Uterus (tissue), 2 donors: ENCODE results near the gene SCAMP5.

Experiments
- POLR2A ChIP-seq, 2 donors: fragments of 450-650 bp; IDR thresholded peaks; one replicate each; pipeline ENCODE4 v1.6.1; 2016; ENCODE audit warnings: antibody characterized with exemption in 2 of 2, mild to moderate bottlenecking in 1 of 2, moderate library complexity in 1 of 2
- TF ChIP-seq, protein P1 (sequence below), 4 experiments: fragments of 200-600 bp in 2 of 4; fragments of 450-650 bp in 2 of 4; sonication (generic) in 2 of 4; IDR thresholded peaks; one replicate each; pipeline ENCODE4 v1.5.1; 2016 to 2019; ENCODE audit warnings: antibody characterized with exemption in 4 of 4, mild to moderate bottlenecking in 2 of 4, moderate library complexity in 1 of 4

DNA sequence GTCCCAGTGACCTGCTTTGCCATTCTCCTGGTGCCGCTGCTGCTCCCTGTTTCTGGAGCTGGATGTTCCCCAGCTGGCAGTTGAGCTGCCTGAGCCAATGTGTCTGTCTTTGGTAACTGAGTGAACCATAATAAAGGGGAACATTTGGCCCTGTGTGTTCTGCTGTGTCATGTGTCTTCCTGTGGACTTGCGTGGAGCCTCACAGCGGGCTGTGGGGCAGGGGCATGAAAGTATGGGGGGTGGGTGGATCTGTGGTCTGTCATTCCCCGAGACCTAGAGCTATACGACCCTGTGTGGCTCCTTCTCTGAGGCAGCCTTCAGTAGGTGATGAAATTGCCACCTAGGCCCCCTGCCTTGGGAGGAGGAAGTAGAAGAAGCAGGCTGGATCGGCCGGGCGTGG is 26.0 kb downstream of the SCAMP5 start:
- TF ChIP-seq, protein P1, sequence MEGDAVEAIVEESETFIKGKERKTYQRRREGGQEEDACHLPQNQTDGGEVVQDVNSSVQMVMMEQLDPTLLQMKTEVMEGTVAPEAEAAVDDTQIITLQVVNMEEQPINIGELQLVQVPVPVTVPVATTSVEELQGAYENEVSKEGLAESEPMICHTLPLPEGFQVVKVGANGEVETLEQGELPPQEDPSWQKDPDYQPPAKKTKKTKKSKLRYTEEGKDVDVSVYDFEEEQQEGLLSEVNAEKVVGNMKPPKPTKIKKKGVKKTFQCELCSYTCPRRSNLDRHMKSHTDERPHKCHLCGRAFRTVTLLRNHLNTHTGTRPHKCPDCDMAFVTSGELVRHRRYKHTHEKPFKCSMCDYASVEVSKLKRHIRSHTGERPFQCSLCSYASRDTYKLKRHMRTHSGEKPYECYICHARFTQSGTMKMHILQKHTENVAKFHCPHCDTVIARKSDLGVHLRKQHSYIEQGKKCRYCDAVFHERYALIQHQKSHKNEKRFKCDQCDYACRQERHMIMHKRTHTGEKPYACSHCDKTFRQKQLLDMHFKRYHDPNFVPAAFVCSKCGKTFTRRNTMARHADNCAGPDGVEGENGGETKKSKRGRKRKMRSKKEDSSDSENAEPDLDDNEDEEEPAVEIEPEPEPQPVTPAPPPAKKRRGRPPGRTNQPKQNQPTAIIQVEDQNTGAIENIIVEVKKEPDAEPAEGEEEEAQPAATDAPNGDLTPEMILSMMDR (IDR thresholded peaks at IDR 0.05) = no peak
- TF ChIP-seq POLR2A (IDR thresholded peaks at IDR 0.05) = no peak
